Tibial artery (tissue), 4 donors: ENCODE measurements around the gene L3MBTL4.
"Not testable (repeated sequence)": the region's sequence is repeated elsewhere in the genome, so short reads cannot be mapped to it uniquely, and the experiment has no call there.

Experiments used
- DNase-seq, 2 donors: peaks; one replicate each; pipeline ENCODE4 v3.0.0-alpha.2; 2019
- H3K27ac ChIP-seq, 2 donors: fragments of 200-600 bp; sonication (generic) in 1 of 2; 1 replicate in 1 of 2; 2 replicates in 1 of 2; pipeline ENCODE4 v1.5.1; 2018 to 2019; ENCODE audit warnings: mild to moderate bottlenecking in 1 of 2
- H3K27me3 ChIP-seq, 2 donors: fragments of 200-600 bp; sonication (generic) in 1 of 2; one replicate each; pipeline versions ENCODE4 v1.5.1 to v1.6.0; 2016 to 2019
- H3K36me3 ChIP-seq, 3 donors: fragments of 200-600 bp; sonication (generic) in 2 of 3; one replicate each; pipeline ENCODE4 v1.5.1; 2016 to 2019; ENCODE audit warnings: mild to moderate bottlenecking in 2 of 3
- H3K4me1 ChIP-seq, 4 donors: fragments of 200-600 bp; sonication (generic) in 2 of 4; 1 replicate in 3 of 4; 2 replicates in 1 of 4; pipeline ENCODE4 v1.5.1; 2016 to 2019
- H3K4me3 ChIP-seq, 2 donors: fragments of 200-600 bp; sonication (generic) in 1 of 2; 1 replicate in 1 of 2; 2 replicates in 1 of 2; pipeline ENCODE4 v1.5.1; 2018 to 2019; ENCODE audit warnings: mild to moderate bottlenecking in 2 of 2
- H3K9me3 ChIP-seq, 3 donors: fragments of 200-600 bp; sonication (generic) in 1 of 3; one replicate each; pipeline ENCODE4 v1.5.1; 2016 to 2019
- intact Hi-C: fragments of 100-400 bp; cut with DNase I; formaldehyde crosslinking; loops from one replicate; pipeline ENCODE4 v1.15.0; 2023; ENCODE audit warnings: low total_unique reads
- TF ChIP-seq, protein P1 (sequence below), 2 experiments: fragments of 200-600 bp in 1 of 2; fragments of 450-650 bp in 1 of 2; IDR thresholded peaks; one replicate each; pipeline ENCODE4 v1.5.1; 2017 to 2019; ENCODE audit warnings: antibody characterized with exemption in 2 of 2, mild to moderate bottlenecking in 1 of 2, moderate library complexity in 1 of 2

L3MBTL4 gene

GRCh38 chr18:6412933-6413472 lies 1.7 kb downstream of the L3MBTL4 start:
- no peaks in the 10 kb centered on the region for H3K9me3 ChIP-seq
- TF ChIP-seq, protein P1, sequence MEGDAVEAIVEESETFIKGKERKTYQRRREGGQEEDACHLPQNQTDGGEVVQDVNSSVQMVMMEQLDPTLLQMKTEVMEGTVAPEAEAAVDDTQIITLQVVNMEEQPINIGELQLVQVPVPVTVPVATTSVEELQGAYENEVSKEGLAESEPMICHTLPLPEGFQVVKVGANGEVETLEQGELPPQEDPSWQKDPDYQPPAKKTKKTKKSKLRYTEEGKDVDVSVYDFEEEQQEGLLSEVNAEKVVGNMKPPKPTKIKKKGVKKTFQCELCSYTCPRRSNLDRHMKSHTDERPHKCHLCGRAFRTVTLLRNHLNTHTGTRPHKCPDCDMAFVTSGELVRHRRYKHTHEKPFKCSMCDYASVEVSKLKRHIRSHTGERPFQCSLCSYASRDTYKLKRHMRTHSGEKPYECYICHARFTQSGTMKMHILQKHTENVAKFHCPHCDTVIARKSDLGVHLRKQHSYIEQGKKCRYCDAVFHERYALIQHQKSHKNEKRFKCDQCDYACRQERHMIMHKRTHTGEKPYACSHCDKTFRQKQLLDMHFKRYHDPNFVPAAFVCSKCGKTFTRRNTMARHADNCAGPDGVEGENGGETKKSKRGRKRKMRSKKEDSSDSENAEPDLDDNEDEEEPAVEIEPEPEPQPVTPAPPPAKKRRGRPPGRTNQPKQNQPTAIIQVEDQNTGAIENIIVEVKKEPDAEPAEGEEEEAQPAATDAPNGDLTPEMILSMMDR (IDR thresholded peaks at IDR 0.05): no peak
- H3K4me1 ChIP-seq: peaks cover 0 to 5% (median 4%) of the 10 kb centered on the region in 4 donors
- no peak for DNase-seq
- intact Hi-C loops: no loop called here
- no peaks in the 10 kb centered on the region for H3K36me3 ChIP-seq
- no peak overlapping the region for H3K4me3 ChIP-seq
- H3K27me3 ChIP-seq: peaks cover 0 to 13% of the 10 kb centered on the region in 2 donors
- H3K27ac ChIP-seq: no peak overlapping the region

DNA sequence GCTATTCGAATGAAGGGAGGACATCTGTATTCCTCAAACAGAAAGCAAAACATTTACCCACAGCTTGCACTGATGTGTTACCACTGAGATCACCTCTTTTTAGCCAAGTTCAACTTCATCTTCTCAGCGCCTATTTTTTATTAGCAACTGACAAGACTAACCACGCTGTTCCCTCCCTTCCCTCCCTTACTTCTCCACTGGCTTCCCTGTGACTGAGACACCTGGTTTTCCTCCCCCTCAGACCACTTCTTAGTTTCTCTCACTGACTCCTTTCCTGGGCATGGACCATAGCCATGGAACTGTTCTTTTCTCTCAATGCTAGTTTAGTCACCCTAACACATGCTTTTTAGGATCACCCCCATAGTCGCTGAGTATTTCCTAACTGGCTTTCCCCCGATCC lies 3.3 kb downstream of the L3MBTL4 start:
- no peak for DNase-seq
- H3K27me3 ChIP-seq: peaks cover 0 to 13% of the 10 kb centered on the region in 2 donors
- H3K4me1 ChIP-seq: peaks cover 0 to 5% (median 4%) of the 10 kb centered on the region in 4 donors
- TF ChIP-seq, protein P1 (IDR thresholded peaks at IDR 0.05): no peak
- no peak overlapping the region for H3K4me3 ChIP-seq
- intact Hi-C loops: no loop called here
- no peaks in the 10 kb centered on the region for H3K36me3 ChIP-seq
- H3K27ac ChIP-seq: no peak overlapping the region
- no peaks in the 10 kb centered on the region for H3K9me3 ChIP-seq

DNA sequence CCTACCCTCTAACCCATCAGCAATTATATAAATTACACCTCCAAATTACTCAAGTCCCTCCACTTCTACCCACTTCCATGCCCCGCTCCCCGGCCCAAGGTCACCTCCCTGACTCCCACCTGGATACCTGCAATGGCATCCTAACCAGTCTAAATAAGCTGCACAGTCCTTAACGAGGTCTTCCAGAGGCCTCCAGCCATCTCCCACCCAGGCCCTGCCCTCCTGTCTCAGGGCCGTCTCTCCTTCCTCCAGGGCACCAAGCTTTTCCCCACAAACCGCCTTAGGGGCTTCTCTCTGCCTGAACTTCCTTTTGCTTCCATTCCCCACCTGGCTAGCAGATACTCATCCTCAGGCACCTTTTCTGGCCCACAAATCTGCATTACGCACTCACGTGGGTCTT lies 4.8 kb downstream of the L3MBTL4 start:
- peaks cover 0 to 5% (median 5%) of the 10 kb centered on the region in 4 donors for H3K4me1 ChIP-seq
- no peak for DNase-seq

GRCh38 chr18:6408543-6408942 lies 6.2 kb downstream of the L3MBTL4 start:
- H3K36me3 ChIP-seq, H3K9me3 ChIP-seq, H3K4me1 ChIP-seq, intact Hi-C loops, H3K4me3 ChIP-seq, DNase-seq, H3K27me3 ChIP-seq, H3K27ac ChIP-seq: not testable (repeated sequence)

More for the DNA sequence above, 4.8 kb downstream of the L3MBTL4 start:
- H3K4me3 ChIP-seq: no peak overlapping the region
- TF ChIP-seq, protein P1 (IDR thresholded peaks at IDR 0.05): no peak
- intact Hi-C loops: no loop called here
- no peak overlapping the region for H3K27ac ChIP-seq
- H3K9me3 ChIP-seq: no peaks in the 10 kb centered on the region
- peaks cover 0 to 12% of the 10 kb centered on the region in 2 donors for H3K27me3 ChIP-seq
- H3K36me3 ChIP-seq: no peaks in the 10 kb centered on the region

- H3K27ac ChIP-seq: no peak overlapping the region
- no peak overlapping the region for H3K4me3 ChIP-seq
- H3K36me3 ChIP-seq: no peaks in the 10 kb centered on the region
These were observed 7.7 kb downstream of the L3MBTL4 start for GRCh38 chr18:6406910-6407470.

More at GRCh38 chr18:6406910-6407470, 7.7 kb downstream of the L3MBTL4 start:
- H3K9me3 ChIP-seq: no peaks in the 10 kb centered on the region
- DNase-seq: no peak
- TF ChIP-seq, protein P1 (IDR thresholded peaks at IDR 0.05): no peak
- intact Hi-C loops: no loop called here
- H3K4me1 ChIP-seq: peaks cover 0 to 4% (median 0%) of the 10 kb centered on the region in 4 donors
- no peaks in the 10 kb centered on the region for H3K27me3 ChIP-seq
